Measurements from ENCODE around the gene FRRS1.

Gene FRRS1

DNA sequence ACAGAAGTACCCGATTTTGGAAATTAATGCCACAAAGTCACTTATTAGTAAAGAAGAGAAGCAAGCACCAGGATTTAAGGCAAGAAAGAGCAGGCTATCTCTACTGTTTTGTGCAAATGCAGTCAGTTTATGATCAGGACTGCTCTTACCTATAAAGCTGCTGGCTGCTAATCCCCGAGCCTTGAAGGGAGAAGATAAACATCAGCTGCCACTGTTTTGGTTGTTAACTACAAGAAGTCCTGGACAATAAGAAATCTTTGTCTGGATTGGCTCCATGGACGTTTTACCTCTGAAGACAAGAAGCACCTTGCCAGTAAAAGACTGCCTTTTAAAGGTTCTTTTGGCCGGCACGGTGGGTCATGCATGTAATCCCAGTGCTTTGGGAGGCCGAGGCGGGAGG, 21.4 kb downstream of the FRRS1 start:
- no peak overlapping the region for H3K27ac ChIP-seq (ENCODE audit: low read depth, low read length)
- no peak overlapping the region for H3K9ac ChIP-seq (ENCODE audit: low read length)
- no peak overlapping the region for H3K4me3 ChIP-seq (ENCODE audit: low read length)
- H3K27me3 ChIP-seq (ENCODE audit: control insufficient read depth, insufficient read depth, low read length): no peaks in the 10 kb centered on the region
- no peaks in the 10 kb centered on the region for H3K36me3 ChIP-seq (ENCODE audit: control insufficient read depth, insufficient read depth, low read length)
- no peaks in the 10 kb centered on the region for H3K4me1 ChIP-seq (ENCODE audit: control insufficient read depth, insufficient read depth, low read length)

DNA sequence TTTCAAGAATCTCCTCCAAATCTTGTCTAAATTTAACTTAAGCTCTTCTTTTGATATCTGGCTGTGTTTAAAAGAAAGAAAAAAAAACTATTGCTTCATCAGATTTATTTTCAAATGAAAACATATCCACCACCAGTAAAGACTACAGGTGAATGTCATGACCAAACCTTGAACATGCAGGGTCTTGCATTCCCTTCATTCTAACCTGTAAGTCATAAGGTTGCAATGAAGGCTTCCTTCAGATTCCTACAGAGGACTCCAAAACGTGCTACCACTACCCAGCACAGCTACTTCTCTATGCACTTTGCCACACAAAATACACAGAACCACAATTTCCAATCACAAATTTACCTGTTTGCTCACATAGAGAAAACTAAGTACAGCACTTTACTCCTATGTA, 26.3 kb downstream of the FRRS1 start:
- Histone ChIP-seq H3K36me3 (ENCODE audit: control insufficient read depth, insufficient read depth, low read length) (no peaks in the 10 kb centered on the region), H3K9ac (ENCODE audit: low read length) (no peak overlapping the region), H3K4me3 (ENCODE audit: low read length) (no peak overlapping the region), H3K27me3 (ENCODE audit: control insufficient read depth, insufficient read depth, low read length) (no peaks in the 10 kb centered on the region), H3K4me1 (ENCODE audit: control insufficient read depth, insufficient read depth, low read length) (no peaks in the 10 kb centered on the region), H3K27ac (ENCODE audit: low read depth, low read length) (no peak overlapping the region)

DNA sequence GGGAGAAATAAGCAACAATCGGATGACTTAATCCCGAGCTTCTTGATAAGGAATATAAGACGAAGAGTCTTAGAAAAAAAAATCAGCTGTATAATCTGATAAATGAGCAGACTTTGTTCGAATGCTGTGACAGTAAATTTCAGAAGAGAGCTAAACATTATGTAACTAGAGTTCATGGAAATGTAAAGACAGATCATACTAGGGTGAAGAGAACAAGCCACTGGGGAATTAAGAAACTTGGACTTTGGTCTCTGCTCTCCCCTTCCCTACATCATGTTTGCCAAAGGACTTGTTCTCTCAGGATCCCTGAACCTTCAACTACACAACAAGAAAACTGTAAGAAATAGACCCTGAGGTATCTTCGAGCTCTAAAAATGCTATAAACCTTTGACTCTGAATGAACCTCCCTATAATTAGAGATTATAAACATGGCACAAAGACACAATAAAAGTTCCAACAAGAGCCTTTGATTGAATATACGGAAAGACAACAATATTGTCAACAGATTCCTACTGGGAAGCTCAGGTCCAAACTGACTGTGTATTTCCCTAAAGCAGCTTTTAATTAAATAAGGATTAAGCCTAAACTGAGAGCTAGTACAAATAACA, 27.5 kb downstream of the FRRS1 start:
- H3K27me3 ChIP-seq (ENCODE audit: control insufficient read depth, insufficient read depth, low read length): no peaks in the 10 kb centered on the region
- no peak overlapping the region for H3K4me3 ChIP-seq (ENCODE audit: low read length)
- no peak overlapping the region for H3K27ac ChIP-seq (ENCODE audit: low read depth, low read length)
- H3K9ac ChIP-seq (ENCODE audit: low read length): no peak overlapping the region
- no peaks in the 10 kb centered on the region for H3K4me1 ChIP-seq (ENCODE audit: control insufficient read depth, insufficient read depth, low read length)
- no peaks in the 10 kb centered on the region for H3K36me3 ChIP-seq (ENCODE audit: control insufficient read depth, insufficient read depth, low read length)

DNA sequence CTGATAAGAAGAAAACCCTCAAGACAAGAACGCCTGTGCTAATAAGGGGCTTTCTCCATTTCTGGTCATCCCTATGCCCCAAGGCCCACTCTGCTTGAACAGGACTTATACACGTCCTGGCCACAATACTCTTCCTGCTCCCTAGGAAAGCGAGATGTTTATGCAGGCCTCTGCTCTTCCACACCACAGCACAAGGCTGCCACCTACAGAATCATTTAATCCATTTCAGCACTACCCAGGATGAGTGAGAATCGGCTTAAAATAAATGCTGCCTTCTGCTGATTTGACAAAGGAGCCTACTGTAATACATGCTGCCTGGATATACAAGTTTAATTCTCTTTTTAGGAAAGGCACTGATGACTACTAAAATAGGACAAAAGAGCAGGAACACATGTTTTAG, 29.4 kb downstream of the FRRS1 start:
- no peaks in the 10 kb centered on the region for H3K27me3 ChIP-seq (ENCODE audit: control insufficient read depth, insufficient read depth, low read length)
- H3K4me3 ChIP-seq (ENCODE audit: low read length): no peak overlapping the region
- H3K4me1 ChIP-seq (ENCODE audit: control insufficient read depth, insufficient read depth, low read length): no peaks in the 10 kb centered on the region
- no peak overlapping the region for H3K9ac ChIP-seq (ENCODE audit: low read length)
- no peak overlapping the region for H3K27ac ChIP-seq (ENCODE audit: low read depth, low read length)
- H3K36me3 ChIP-seq (ENCODE audit: control insufficient read depth, insufficient read depth, low read length): no peaks in the 10 kb centered on the region

DNA sequence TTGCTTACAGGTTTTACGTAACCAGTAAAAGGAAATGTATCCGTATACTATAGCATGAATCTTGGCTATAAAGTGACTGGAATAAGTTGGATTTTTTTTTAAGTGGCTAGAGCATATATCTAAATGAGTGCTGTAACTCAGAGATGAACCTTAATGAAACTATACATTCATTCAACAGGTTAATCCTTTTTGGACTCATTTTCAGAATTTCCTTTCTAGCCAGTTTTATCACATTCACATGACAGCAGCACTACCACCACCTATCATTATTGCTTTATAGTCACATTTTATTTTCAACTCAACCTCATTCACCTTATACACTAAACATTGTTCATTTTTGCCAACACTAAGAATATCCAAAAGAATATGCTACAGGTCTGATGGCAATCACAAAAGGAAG, 30.6 kb downstream of the FRRS1 start:
- no peak overlapping the region for H3K27ac ChIP-seq (ENCODE audit: low read depth, low read length)
- no peaks in the 10 kb centered on the region for H3K36me3 ChIP-seq (ENCODE audit: control insufficient read depth, insufficient read depth, low read length)
- H3K4me3 ChIP-seq (ENCODE audit: low read length): no peak overlapping the region
- no peak overlapping the region for H3K9ac ChIP-seq (ENCODE audit: low read length)
- no peaks in the 10 kb centered on the region for H3K4me1 ChIP-seq (ENCODE audit: control insufficient read depth, insufficient read depth, low read length)
- no peaks in the 10 kb centered on the region for H3K27me3 ChIP-seq (ENCODE audit: control insufficient read depth, insufficient read depth, low read length)

DNA sequence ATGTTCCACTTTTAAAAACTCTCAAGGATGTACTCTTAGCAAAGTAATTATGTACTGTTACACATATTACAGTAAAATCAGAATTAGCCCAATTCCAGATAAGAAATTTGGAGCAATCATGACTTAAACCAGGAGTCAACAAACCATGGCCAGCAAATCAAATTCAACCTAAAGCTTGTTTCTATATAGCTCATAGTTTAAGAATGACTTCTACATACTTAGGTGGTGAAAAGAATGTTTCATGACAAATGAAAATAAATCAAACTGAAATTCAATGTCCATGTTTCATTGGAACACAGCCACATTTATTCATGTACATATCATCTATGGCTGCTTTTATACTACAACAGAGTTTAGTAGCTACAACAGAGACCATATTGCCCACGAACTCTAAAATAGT, 35.1 kb downstream of the FRRS1 start:
- H3K27ac ChIP-seq (ENCODE audit: low read depth, low read length): no peak overlapping the region
- H3K9ac ChIP-seq (ENCODE audit: low read length): no peak overlapping the region
- no peak overlapping the region for H3K4me3 ChIP-seq (ENCODE audit: low read length)
- no peaks in the 10 kb centered on the region for H3K4me1 ChIP-seq (ENCODE audit: control insufficient read depth, insufficient read depth, low read length)
- no peaks in the 10 kb centered on the region for H3K27me3 ChIP-seq (ENCODE audit: control insufficient read depth, insufficient read depth, low read length)
- H3K36me3 ChIP-seq (ENCODE audit: control insufficient read depth, insufficient read depth, low read length): no peaks in the 10 kb centered on the region

DNA sequence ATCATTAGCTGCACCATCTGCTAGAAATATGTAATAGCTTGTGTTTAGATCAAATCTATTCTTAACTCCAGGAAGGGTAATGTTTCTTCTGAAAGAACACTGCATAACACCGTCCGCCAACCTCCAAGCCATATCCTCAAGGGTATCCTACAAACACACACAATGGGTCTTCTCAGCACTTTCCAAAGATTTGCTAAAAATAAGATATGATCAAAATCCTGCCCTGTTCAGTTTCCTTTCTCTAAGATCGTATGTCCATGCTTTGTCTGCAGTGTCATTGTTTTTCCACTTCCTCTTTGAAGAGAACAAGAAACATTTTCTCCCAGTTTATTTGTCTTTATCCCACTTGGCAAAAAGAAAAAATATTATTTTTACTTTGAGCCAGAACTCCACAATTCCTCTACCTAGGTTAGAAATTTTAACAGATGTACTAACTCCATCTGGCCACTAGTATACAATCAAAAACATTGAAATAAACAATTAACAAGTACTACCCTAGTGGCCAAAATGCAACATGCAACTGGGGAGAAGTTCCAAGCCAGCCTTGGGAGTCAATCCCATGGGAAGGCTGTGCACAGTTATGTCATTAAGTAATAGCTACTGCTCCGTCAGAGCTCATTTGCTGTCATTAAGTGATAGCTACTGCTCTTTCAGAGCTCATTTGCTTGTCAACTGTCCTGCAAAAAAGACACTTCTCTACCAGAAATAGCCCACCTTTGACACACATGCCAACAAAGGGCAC, 37.8 kb downstream of the FRRS1 start:
- no peaks in the 10 kb centered on the region for H3K36me3 ChIP-seq (ENCODE audit: control insufficient read depth, insufficient read depth, low read length)
- H3K4me3 ChIP-seq (ENCODE audit: low read length): no peak overlapping the region
- H3K27ac ChIP-seq (ENCODE audit: low read depth, low read length): no peak overlapping the region
- no peaks in the 10 kb centered on the region for H3K4me1 ChIP-seq (ENCODE audit: control insufficient read depth, insufficient read depth, low read length)
- no peaks in the 10 kb centered on the region for H3K27me3 ChIP-seq (ENCODE audit: control insufficient read depth, insufficient read depth, low read length)
- H3K9ac ChIP-seq (ENCODE audit: low read length): no peak overlapping the region

DNA sequence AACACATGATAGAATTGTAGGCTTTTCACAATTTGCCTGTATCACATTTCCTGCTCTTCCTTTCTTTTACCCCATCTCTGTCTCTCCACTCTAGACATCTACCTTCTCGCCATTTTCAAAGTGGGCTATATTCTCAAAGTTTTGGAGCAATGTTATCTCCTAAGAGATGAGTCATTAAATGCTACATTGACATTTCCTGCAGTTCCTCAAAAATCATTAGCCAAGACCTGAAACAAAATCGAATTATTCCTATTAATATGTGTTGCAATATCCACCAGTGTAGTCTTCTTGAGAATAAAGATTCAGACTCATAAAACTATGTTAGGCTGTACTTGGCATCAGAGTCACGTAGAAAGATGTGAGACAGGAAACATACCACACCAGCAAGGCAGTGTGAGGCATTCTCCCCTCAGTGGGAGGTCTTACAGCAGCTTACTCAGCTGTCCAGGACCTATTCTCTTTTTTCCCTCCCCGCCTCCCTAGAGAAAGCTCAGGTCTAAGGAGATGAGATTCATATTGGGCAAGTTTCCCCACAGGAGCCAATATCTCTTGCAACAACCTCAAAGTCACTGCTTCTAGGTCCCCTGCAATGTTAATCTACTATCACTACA, 38.8 kb downstream of the FRRS1 start:
- Histone ChIP-seq H3K4me1 (ENCODE audit: control insufficient read depth, insufficient read depth, low read length) (no peaks in the 10 kb centered on the region), H3K36me3 (ENCODE audit: control insufficient read depth, insufficient read depth, low read length) (no peaks in the 10 kb centered on the region), H3K27ac (ENCODE audit: low read depth, low read length) (no peak overlapping the region), H3K4me3 (ENCODE audit: low read length) (no peak overlapping the region), H3K9ac (ENCODE audit: low read length) (no peak overlapping the region), H3K27me3 (ENCODE audit: control insufficient read depth, insufficient read depth, low read length) (no peaks in the 10 kb centered on the region)

DNA sequence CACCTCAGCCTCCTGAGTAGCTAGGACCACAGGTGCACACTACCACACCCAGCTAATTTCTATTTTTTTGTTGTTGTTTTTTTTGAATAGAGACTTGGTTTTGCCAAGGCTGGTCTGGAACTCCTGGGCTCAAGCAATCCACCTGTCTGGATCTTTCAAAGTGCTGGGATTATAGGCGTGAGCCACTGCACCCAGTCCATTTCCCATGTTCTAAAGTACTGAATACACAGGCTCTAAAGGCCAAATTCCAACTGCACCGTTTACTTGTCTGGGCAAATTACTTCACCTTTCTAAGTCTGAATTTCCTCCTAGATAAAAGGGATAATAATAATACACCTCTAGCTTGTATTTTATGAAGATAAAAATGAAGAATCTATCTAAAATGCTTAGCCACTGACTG, 39.6 kb downstream of the FRRS1 start:
- no peaks in the 10 kb centered on the region for H3K36me3 ChIP-seq (ENCODE audit: control insufficient read depth, insufficient read depth, low read length)
- no peaks in the 10 kb centered on the region for H3K27me3 ChIP-seq (ENCODE audit: control insufficient read depth, insufficient read depth, low read length)
- H3K4me3 ChIP-seq (ENCODE audit: low read length): no peak overlapping the region
- H3K27ac ChIP-seq (ENCODE audit: low read depth, low read length): no peak overlapping the region
- no peaks in the 10 kb centered on the region for H3K4me1 ChIP-seq (ENCODE audit: control insufficient read depth, insufficient read depth, low read length)
- H3K9ac ChIP-seq (ENCODE audit: low read length): no peak overlapping the region

DNA sequence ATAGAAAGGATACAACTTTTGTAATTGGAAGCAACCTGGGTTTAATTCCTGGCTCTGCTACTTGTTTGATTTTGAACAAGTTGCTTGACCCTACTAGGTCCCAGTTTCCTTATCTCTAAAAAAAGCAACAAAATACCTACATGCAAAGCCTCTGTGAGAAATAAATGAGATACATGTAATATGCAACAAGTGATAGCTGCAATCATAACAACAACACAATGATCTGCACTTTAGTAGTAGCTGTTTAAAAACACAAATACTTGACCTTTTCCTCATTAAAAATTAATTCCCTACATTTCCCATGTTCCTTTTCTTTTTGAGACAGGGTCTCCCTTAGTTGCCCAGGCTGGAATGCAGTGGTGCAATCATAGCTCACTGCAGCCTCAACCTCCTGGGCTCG, 40.0 kb downstream of the FRRS1 start:
- no peaks in the 10 kb centered on the region for H3K27me3 ChIP-seq (ENCODE audit: control insufficient read depth, insufficient read depth, low read length)
- H3K4me1 ChIP-seq (ENCODE audit: control insufficient read depth, insufficient read depth, low read length): no peaks in the 10 kb centered on the region
- H3K27ac ChIP-seq (ENCODE audit: low read depth, low read length): no peak overlapping the region
- no peak overlapping the region for H3K4me3 ChIP-seq (ENCODE audit: low read length)
- H3K36me3 ChIP-seq (ENCODE audit: control insufficient read depth, insufficient read depth, low read length): no peaks in the 10 kb centered on the region
- H3K9ac ChIP-seq (ENCODE audit: low read length): no peak overlapping the region

DNA sequence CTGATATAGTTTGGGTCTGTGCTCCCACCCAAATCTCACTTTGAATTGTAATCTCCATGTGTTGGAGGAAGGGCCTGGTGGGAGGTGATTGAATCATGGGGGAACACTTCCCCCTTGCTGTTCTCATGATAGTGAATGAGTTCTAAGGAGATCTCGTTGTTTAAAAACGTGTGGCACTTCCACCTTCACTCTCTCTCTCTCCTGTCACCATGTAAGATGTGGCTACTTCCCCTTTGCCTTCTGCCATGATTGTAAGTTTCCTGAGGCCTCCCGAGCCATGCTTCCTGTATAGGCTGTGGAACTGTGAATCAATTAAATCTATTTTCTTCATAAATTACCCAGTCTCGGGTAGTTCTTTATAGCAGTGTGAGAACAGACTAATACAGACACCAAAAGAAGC, 40.4 kb downstream of the FRRS1 start:
- H3K4me3 ChIP-seq (ENCODE audit: low read length): no peak overlapping the region
- no peaks in the 10 kb centered on the region for H3K4me1 ChIP-seq (ENCODE audit: control insufficient read depth, insufficient read depth, low read length)
- no peak overlapping the region for H3K27ac ChIP-seq (ENCODE audit: low read depth, low read length)
- no peaks in the 10 kb centered on the region for H3K27me3 ChIP-seq (ENCODE audit: control insufficient read depth, insufficient read depth, low read length)
- no peak overlapping the region for H3K9ac ChIP-seq (ENCODE audit: low read length)
- H3K36me3 ChIP-seq (ENCODE audit: control insufficient read depth, insufficient read depth, low read length): no peaks in the 10 kb centered on the region

DNA sequence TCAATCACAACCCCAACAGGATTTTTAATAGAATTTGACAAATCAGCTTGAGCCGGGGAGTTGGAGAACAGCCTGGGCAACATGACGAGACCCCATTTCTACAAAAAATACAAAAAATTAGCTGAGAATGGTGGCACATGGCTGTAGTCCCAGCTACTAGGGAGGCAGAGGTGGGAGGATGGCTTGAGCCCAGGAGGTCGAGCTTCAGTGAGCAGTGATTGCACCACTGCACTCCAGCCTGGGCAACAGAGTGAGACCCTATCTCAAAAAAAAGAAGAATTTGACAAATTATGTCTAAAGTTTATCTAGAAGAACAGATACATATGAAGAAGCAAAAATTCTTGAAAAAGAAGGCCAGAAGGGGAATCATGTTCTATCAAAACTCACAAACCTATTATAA, 43.2 kb downstream of the FRRS1 start:
- Histone ChIP-seq H3K27me3 (ENCODE audit: control insufficient read depth, insufficient read depth, low read length) (no peaks in the 10 kb centered on the region), H3K4me3 (ENCODE audit: low read length) (no peak overlapping the region), H3K9ac (ENCODE audit: low read length) (no peak overlapping the region), H3K27ac (ENCODE audit: low read depth, low read length) (no peak overlapping the region), H3K4me1 (ENCODE audit: control insufficient read depth, insufficient read depth, low read length) (no peaks in the 10 kb centered on the region), H3K36me3 (ENCODE audit: control insufficient read depth, insufficient read depth, low read length) (no peaks in the 10 kb centered on the region)

DNA sequence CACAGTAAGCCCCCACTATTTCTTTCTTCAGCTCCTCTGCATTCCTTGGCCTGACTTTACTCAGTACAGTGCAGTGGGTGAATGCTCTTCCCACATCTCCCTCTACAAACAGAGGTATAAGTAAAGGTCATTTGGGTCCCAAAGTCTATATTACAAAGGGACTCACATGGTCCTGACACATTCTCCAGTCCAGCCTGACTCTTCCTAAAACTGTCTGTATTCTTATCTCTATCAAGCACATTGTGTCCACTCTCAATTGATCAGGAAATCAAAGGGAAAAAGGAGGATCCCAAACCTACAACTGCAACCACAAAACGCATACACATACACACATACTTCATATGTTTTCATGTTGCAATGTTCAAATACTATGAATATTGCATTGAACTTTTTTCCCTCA, 49.4 kb downstream of the FRRS1 start:
- Histone ChIP-seq H3K36me3 (ENCODE audit: control insufficient read depth, insufficient read depth, low read length) (peaks cover 6% of the 10 kb centered on the region), H3K4me1 (ENCODE audit: control insufficient read depth, insufficient read depth, low read length) (no peaks in the 10 kb centered on the region), H3K4me3 (ENCODE audit: low read length) (no peak overlapping the region), H3K9ac (ENCODE audit: low read length) (no peak overlapping the region), H3K27me3 (ENCODE audit: control insufficient read depth, insufficient read depth, low read length) (no peaks in the 10 kb centered on the region), H3K27ac (ENCODE audit: low read depth, low read length) (no peak overlapping the region)

Measured in rectal smooth muscle tissue (tissue), 1 donor.